HG03159 (cell line): ENCODE measurements around the gene PKNOX2.
A peak's percentile ranks its signal among the peaks of the same experiment; 100 is the strongest.

Source experiments
- ATAC-seq: cut with Tn5 transposase; IDR thresholded peaks from one replicate; pipeline ENCODE4 v1.9.1; 2021; ENCODE audit warnings: mild to moderate bottlenecking, moderate library complexity; ENCODE audit not compliant: unreplicated experiment

Gene PKNOX2

GRCh38 chr11:125398994-125399640, 234.6 kb downstream of the PKNOX2 start:
- ATAC-seq, result no peak

- no peak for ATAC-seq
Measured at GRCh38 chr11:125399945-125400344, 235.4 kb downstream of the PKNOX2 start.

GRCh38 chr11:125401235-125401634, 236.7 kb downstream of the PKNOX2 start:
- ATAC-seq, result no peak

GRCh38 chr11:125401746-125402145, 237.2 kb downstream of the PKNOX2 start:
- no peak for ATAC-seq

- no peak for ATAC-seq
Measured at GRCh38 chr11:125402435-125402834, 237.9 kb downstream of the PKNOX2 start.

- ATAC-seq, result peak; percentile 5
Measured at GRCh38 chr11:125404157-125404810, 239.7 kb downstream of the PKNOX2 start.

GRCh38 chr11:125404811-125405790, 240.6 kb downstream of the PKNOX2 start:
- peak; percentile 88 for ATAC-seq

GRCh38 chr11:125407046-125407445, 242.5 kb downstream of the PKNOX2 start:
- ATAC-seq, result no peak

GRCh38 chr11:125408311-125408711, 243.8 kb downstream of the PKNOX2 start:
- ATAC-seq, result no peak

- no peak for ATAC-seq
Measured at GRCh38 chr11:125410091-125410490, 245.5 kb downstream of the PKNOX2 start.

- no peak for ATAC-seq
Measured at GRCh38 chr11:125412177-125412496, 247.6 kb downstream of the PKNOX2 start.

GRCh38 chr11:125412509-125412908, 248.0 kb downstream of the PKNOX2 start:
- no peak for ATAC-seq

- ATAC-seq, result no peak
Measured at GRCh38 chr11:125413226-125413625, 248.7 kb downstream of the PKNOX2 start.

- ATAC-seq, result no peak
Measured at GRCh38 chr11:125414121-125414520, 249.6 kb downstream of the PKNOX2 start.

- no peak for ATAC-seq
Measured at GRCh38 chr11:125416981-125417935, 252.7 kb downstream of the PKNOX2 start.

- no peak for ATAC-seq
Measured at GRCh38 chr11:125418396-125418795, 253.8 kb downstream of the PKNOX2 start.

- ATAC-seq, result no peak
Measured at GRCh38 chr11:125422681-125423080, 258.1 kb downstream of the PKNOX2 start.

- ATAC-seq, result peak; percentile 60
Measured at GRCh38 chr11:125423247-125423849, 258.8 kb downstream of the PKNOX2 start.

- ATAC-seq, result no peak
Measured at GRCh38 chr11:125425601-125426000, 261.1 kb downstream of the PKNOX2 start.
